Measurements from ENCODE around the gene FAM81B. TPM values are rescaled to one million over a fixed set of nuclear protein-coding genes. Genes with fewer than 3 reads are reported as not detected.

The FAM81B gene
- total RNA-seq, 1 donor from 2014 or later = 0.62 TPM

DNA sequence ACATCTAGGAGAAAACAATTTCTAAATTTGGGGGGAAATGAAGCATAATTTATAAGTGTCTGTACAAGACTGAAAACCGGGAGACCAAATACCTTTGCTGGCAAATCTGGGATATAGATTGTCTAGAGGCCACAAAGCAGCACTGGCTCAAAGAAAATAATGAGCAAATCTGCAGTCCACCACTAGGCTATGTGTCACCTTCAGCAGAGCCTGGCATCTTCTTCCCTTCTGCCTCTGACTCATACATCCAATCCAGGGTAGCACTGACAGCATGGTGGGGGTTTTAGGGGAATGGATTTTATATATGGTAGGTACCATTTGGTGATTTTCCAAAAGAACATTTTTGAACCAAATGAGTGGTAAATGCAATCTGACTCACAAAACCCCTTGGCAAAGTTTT lies 12.8 kb downstream of the FAM81B start:
- no peak for DNase-seq

DNA sequence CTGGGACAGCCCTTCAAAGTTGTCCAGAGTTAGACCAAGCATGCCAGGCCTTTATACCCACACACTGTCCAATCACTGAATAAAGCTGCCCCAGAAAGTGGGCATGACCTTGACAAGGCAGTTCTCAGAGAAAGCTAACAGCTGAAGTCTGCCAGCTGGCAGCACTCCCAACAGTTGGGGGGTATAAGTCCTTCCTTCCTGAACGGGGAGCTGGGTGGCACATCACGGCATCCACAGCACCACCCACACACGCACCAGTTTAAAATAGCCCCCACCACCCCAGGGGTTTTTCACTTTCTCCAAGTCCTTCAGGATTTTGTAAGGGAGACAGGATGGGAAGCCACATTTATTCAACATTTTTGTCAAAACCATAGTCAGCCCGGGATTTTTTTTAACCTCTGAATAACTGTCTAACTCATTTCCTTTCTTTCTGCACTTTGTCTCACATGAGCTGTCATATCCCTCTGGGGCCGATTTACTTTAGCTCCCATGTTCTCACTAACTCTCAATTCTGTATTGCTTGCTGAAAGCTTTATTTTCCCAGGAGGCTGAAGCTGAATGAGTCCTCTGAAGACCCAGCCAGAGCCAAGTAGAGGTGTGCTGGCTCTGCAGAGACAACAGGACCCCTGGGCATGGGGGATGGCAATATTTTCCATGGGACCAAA lies 15.4 kb downstream of the FAM81B start:
- no peak for DNase-seq

DNA sequence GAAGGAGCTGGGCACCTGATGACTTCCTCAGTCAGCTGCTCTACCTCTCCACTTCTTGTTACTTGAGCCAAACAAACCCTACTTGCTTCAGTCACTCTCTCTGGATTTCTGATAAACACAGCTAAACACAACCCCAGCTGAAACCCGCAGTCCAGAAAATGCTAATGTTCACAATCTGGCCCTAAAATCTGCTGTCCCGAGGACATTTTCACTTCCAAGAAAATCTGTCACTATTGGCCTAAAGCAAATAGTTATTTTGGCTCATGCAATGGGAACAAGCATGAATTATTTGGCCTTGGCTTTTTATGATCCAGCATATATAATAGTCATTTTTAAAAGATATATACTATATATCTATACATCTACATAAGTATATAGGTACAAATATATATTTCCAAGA lies 19.1 kb downstream of the FAM81B start:
- no peak for DNase-seq

DNA sequence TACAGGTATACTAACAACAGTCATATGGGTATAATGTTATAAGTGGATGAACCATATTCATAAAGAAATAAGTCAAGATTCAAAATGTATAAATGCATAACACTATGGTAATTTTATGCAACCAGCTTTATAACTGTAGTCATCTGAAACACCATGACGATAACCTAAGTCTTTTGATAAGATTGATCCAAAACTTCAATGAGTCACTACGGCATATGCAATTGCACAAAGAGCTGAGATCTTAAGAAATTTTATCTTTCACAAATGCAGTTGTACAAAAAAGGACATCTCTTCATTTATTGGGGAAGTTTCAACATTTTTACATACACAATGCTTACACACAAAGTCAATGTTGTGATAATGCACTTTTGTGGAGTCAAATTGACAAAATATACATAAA lies 20.3 kb downstream of the FAM81B start:
- no peak for DNase-seq

DNA sequence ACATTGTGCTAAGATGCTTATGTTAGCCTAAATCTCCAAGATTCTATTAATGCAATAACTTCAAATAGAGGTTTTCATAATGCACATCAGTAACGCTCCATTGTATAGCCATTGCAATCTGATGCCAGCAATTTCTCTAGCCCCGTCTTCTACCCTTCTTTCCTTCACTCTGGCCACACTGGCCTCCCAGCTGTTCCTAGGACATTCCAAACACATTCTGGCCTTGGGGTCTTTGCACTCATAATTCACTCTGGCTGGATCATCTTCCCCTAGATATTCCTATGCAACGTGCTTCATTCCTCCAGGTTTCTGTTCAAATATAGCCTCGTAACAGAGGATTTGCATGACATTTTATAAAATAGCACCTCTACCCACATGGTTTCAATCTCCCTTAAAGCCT lies 23.3 kb downstream of the FAM81B start:
- no peak for DNase-seq

DNA sequence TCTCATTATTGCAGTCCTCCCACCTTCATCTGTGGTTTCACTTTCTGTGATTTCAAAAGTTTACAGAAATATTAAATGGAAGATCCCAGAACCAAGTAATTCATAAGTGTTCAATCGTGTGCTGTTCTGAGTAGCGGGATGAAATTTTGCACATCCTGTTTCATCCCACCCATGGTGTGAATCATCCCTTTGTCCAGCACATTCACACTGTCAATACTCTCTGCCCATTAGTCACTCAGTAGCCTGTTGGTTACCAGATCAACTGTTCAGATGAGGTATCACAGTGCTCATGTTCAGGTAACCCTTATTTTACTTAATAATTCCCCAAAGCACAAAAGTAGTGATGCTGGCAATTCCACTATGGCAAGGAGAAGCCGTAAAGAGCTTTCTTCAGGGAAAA lies 26.8 kb downstream of the FAM81B start:
- DNase-seq = no peak

DNA sequence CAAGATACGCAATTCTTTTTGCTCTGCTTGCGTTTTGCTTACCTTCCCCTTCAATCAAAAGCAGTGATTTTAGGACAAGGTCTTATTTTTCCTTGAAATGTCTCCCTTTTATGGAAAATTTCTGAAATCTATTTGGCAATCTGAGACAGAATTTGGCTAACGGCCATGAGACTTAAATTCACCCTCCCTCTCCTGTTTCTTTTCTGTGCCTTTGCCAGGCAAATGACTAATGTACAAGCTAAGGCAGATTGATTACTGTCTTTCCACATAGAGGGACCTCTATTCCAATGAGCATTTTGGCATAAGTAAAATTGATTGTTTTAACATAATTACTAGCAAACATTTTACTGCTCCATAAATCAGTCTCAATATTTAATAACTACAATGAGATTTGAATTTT lies 31.7 kb downstream of the FAM81B start:
- no peak for DNase-seq

DNA sequence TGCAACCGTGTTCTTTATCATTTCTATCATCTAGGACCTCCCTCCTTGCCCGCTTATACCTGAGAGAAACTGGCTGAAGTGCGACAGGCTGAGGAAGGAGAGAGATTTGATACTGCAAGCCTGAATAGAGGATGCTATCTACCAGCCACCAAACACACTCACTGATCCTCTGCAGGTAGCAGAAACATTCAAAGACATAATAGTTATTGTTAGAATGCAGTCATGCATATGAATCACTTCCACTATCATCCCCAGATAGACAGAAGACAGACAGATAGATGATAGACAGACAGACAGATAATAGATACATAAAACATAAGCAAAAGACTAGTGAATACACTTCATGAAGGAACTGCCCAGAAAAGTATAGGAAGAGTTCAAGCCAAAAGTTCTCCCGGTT lies 32.9 kb downstream of the FAM81B start:
- DNase-seq = no peak

DNA sequence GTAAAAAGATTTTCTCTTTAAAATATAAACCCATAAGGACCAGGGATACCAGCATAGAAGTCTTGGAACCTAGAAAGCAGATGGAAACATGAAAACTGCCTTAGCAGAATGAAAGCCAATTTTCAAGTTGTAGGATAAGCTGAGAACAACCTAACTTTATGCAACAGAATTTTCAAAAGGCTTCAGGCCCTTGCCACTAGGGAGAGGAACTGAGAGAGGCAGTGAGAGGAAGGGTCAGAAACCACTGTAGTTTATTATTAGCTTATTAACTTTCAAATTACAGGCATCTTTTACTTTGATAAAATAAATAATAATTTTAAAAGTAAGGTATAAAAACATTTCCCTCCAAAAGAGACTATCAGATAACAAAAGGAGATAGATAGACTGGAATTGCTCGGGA lies 33.4 kb downstream of the FAM81B start:
- DNase-seq = no peak

DNA sequence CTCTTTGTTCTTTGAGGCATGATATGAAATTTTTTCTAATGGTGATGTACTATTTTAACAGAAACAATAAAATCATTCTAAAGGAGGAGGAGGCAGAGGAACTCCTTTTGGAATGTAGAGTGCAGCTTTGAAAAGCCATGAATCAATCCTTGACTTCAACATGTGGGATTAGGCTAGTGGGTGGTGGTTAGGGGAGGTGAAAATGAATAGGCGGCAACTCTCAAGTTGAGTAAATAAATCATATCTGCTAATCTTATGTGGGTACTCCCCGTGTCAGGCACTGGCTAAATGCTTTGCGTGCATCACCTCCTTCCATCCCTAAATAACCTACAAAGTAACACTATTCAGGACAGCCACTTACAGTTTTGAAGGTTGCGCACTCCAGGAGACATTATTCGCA lies 35.1 kb downstream of the FAM81B start:
- DNase-seq = no peak

DNA sequence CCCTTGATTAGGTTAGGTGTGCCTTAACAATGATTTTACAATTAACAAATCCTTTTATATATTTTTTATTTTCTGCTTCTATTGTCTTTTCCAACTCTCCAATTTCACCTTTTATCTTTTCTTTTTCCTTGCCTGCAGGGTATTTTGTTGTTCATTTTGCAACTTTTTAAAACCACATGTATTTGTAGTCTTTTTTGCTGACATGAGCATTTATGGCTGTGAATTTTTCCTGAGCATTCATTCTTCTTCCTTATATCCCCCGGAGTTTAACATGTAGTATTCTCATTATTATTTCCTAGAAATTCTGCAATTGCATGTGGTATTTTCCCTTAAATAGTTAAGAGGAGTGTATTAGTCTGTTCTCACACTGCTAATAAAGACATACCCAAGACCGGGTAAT lies 41.6 kb downstream of the FAM81B start:
- no peak for DNase-seq

DNA sequence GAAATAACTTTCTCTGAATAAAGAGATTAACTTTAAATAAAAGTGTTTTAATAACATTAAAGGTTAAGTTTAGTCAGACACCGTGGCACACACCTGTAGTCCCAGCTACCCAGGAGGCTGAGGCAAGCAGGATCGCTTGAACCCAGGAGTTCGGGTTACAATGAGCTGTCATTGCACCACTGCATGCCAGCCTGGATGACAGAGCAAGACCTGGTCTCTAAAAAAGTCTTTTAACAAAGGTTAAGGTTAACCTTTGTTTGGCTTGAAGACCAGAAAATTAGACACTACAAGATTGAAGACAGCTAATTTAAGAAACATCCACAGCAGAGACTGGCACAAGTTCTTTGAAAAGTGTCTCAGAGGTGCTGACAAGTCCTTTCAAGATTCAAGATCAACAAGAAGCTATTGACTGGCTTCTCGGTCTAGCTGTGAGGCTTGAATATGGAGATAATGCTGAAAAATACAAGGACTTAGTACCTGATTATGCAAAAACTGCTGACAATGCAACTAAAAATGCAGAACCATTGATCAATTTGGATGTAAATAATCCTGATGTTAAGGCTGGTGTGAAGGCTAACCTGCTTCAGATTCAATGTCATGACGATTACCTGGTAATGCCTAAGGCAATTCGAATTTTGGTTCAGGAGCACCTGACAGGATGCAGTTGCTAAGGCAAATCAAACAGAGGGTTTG lies 48.8 kb downstream of the FAM81B start:
- no peak for DNase-seq

DNA sequence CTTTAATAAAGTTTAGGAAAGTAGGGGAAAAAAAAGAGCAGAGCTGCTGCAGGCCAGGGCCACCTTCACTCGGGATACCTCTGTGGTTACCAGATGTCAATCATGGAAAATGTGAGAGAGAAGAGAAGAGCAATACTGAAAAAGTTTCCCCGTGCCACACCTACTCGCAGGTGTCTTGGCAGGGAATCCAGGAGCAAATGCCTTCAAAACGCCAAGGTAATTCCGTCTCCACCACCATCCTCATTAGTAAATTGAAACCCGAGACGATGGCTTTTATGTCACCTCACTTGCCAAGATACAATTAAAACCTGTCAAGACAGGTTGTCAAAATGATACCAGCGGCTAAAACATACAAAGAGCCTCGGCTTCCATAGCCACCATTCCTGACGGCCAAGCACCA lies 49.7 kb downstream of the FAM81B start:
- no peak for DNase-seq

DNA sequence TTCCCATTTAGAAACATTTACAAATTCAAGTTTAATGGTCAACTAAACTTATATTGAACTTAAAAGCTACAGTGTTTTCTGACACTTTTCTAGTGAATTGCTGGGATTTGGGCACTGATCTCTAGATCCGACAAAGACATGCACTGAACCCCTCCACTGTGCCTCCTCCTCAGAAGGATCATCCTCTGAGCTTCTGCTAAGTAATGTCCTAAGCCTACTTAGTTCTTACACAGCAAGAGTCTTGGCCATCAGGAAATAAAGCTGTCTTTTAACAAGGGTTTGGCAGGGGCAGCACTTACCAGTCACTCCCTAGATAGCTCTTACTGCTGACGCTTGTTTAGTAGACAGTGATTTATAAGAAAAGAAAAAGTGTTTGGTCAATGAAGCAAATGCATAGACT lies 50.5 kb downstream of the FAM81B start:
- DNase-seq = no peak

DNA sequence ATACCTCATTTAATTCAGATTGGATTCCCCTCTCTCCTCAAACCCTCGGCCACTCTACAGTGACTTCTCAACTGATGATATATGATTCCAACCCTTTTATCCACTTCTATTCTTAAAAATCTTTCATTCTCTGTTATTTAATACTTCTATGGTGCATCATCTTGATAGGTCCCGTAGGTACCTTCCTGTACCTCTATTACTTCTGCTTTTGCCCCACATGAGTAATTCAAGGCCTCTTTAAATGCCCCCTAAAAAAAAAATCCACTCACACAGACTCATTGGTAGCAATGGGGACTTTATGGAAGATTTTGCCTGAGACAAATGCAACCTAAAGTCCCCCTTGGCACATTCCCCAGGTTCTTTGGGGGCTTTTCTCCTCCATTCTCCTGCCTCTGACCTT lies 54.3 kb downstream of the FAM81B start:
- DNase-seq = no peak

DNA sequence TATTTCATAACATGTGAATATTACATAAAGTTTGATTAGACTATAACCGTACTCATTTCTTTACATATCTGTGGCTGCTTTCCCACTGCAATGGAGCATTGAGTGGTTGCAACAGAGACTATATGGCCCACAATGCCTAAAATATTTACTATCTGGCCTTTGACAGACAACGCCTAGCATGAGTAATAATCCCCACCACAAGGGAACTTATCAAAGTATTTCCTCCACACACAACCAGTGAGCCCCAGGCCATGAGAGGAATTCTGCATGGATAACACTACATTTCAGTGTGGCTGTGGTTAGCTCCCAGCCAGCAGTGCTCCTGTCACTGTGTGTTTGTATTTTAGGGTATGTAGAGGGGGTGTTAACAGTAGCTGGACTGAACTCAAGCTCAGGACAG lies 54.8 kb downstream of the FAM81B start:
- no peak for DNase-seq

DNA sequence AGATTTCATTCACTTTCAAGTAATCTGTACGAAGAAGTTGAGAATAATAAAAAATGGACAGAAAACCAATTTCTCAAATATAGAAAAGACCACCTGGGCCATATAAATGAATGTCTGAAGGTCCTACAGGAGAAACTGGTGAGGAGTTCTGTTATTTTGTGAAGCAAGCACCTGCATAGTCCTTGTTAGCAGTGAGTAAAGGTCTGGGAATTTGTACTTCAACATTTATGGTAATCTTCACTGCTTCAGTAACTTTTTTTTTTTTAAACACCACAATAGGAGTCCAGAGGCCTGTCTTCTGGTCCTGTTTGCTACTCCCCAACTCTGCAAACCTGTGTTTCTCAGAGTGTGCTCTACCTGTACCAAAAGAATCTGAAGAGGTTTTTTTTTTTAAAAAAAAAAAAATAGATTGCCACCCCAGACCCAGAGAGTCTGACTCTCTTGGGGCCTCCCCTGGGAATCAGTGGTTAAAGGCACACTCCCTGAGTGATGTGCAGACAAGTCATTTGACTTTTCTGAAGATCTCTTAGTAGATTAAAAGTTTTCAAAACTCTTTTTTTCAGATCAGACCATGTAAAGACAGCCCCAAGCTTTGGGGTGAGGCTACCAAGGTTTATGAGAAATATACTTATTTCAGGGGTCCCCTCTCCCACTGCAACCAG lies 55.5 kb downstream of the FAM81B start:
- DNase-seq = no peak

DNA sequence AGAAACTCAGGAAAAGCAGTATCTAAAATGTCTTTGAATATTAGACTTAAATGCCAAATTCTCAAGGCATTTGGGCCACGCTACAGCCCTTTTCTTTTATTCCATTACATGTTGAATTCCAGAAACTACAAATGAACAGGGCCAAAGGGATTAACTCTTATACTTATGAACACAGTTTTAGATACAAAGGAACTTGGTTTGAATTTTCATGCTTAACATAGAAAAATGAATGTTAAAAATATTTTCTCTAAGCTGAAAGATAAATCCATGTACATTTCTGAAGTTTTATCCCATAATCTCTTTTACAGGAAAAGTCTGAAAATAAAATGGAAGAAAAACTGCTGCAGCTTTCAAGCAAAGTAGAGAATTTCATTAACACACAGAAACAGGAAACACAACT lies 56.8 kb downstream of the FAM81B start:
- DNase-seq = no peak

DNA sequence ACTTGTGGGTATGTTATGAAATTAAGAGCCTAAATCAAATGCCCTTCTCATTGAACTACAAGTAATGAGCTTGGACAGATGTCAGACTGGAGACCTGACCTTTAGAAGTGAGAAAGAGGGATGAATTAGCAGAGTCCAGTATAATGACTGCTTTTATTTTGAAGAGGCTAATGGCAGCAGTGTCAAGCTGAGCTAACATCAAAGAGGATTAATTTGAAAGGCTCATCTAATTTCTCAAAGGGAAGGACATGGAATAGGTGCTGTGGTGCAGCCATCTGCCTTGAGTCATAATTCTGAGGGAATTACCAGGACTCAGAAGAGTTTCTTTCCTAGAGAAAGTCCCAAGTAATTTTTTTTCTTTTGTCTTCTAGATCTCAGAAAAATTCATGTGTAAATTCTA lies 57.6 kb downstream of the FAM81B start:
- no peak for DNase-seq

DNA sequence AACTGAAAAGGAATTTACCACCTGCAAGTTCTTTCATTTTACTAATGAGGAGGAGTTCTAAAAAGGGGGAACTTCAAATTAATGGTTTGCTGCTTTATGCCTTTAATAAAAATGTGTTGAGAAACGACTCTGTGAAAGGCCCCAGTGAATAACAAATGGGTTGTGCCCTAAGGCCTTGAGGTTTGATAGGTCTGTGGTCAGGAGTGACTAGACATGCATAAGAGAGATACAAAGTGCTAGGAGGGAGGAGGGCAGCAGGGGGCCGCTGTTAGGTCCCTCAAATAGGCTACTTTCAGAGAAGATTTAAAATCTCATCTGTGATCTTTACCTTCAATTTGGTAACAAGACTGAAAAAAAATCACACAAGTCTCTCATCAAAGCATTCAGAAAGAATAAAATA lies 58.3 kb downstream of the FAM81B start:
- DNase-seq = no peak

DNA sequence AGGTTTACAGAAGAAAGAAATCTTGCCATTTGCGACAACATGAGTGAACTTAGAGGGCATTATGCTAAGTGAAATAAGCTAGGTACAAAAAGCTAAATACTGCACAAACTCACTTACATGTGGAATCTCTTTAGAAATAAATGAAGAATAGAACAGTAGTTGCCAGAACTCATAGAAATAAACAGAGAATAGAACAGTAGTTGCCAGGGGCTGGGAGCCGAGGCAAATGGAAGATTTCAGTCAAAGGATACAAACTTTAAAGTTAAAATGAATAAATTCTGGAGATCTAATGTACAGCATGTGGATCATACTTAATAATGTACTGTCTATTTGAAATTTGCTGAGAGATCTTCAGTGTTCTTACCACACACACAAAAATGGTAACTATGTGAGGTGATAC lies 63.4 kb downstream of the FAM81B start:
- no peak for DNase-seq

DNA sequence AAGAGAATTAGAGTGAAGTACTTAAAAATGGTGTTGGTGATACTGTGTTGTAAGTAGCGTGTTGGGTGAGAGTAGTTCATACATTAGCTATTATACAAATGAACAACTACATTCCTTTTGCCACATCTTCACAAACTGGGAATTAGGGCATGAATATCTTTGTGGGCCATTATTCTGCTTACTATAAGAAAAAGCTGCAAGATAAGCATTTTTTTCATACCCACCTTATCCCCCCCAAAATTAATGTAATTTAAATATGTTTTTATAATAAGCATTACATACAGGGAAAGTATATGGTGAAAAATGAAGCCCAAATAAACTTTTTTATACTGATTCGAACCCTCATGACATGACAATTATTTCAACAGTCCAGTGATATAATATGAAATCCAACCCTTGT lies 69.5 kb downstream of the FAM81B start:
- DNase-seq = no peak

DNA sequence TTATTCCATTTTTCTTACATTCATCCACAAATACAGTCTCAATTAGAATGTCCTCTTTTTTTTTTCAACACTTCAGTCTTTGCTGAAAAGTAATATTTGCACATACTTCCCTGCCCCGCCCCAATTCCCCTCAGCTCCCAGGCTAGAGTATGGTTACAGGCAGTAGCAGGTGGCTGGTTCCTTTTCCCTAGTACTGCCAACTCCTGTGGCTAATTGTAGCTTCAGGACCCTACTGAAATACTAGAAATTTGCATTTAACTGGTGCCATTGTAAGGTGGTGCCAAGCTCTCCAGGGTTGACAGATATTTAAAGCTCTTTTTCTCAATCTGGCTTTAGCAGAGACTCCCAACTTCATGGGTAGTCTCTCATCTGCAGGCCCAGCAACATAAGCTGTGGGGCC lies 80.3 kb downstream of the FAM81B start:
- DNase-seq = no peak

DNA sequence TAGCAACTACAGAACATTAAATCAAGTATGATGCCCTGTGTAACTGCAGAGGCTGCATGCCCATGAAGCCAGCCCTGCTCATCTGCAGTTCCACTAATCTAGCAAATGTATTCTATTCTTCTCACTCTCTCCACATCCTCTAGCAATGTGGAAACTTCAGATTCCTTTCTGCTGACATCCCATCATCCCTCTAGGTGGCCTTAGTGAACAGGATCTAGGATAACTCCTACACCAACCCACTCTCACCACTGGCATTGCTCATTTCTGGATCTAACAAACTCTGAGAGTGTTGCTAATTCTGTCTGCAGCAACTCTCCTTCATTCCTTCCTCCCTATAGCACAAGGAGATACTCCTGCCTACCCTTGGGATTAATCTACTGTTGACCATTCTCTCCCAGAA lies 80.8 kb downstream of the FAM81B start:
- no peak for DNase-seq

Measured in occipital lobe (tissue), 2 donors.